ENCODE measurements around the gene LRRFIP2.

- no peak for TF ChIP-seq CTCF (conservative IDR thresholded peaks at IDR 0.05 in 1 of 2, IDR thresholded peaks at IDR 0.05 in 1 of 2; ENCODE audit: low read depth in 1 of 2, low read length in 2 of 2)
- TF ChIP-seq EZH2 (IDR thresholded peaks at IDR 0.05; ENCODE audit: low read length, missing control alignments) = no peak
These were observed 61.4 kb downstream of the LRRFIP2 start for GRCh38 chr3:37112987-37113386.

Data from fibroblast of lung (primary cell).